Measurements from ENCODE around the gene CACNA1C. TPM values are rescaled to one million over a fixed set of nuclear protein-coding genes. Genes with fewer than 3 reads are reported as not detected.

CACNA1C gene
- total RNA-seq, 1 experiment from 2014 or later: 1.1 TPM

GRCh38 chr12:2616763-2617162 lies 564.0 kb downstream of the CACNA1C start:
- Histone ChIP-seq H3K4me2 (ENCODE audit: insufficient read depth, insufficient read length, low read length) (no peak overlapping the region), H2BK15ac (ENCODE audit: low read depth, low read length) (no peak overlapping the region), H2AK5ac (ENCODE audit: insufficient read length, low read length) (no peak overlapping the region), H2BK120ac (ENCODE audit: low read depth, low read length, poor library complexity, severe bottlenecking) (no peak overlapping the region), H3K27ac (ENCODE audit: insufficient read length, low read depth, low read length) (no peak overlapping the region), H3K23ac (ENCODE audit: insufficient read length, low read depth, low read length) (no peak overlapping the region), H3T11ph (ENCODE audit: low read length) (no peak overlapping the region), H4K8ac (replicated peaks; ENCODE audit: insufficient read length, low read depth, low read length) (no peak overlapping the region), H3K27me3 (ENCODE audit: insufficient read depth, low read length) (no peaks in the 10 kb centered on the region), H3K79me2 (ENCODE audit: insufficient read depth, low read length) (no peaks in the 10 kb centered on the region), H3K18ac (ENCODE audit: insufficient read length, low read depth, low read length) (no peak overlapping the region), H4K20me1 (ENCODE audit: control insufficient read depth, insufficient read depth, insufficient read length) (no peaks in the 10 kb centered on the region), H3K79me1 (ENCODE audit: insufficient read depth, low read depth, low read length, poor library complexity, severe bottlenecking) (no peaks in the 10 kb centered on the region), H3K14ac (ENCODE audit: insufficient read depth, low read length) (no peak overlapping the region; the same call in 1 of the 2 replicates), H3K4me1 (ENCODE audit: insufficient read depth, low read length) (no peaks in the 10 kb centered on the region), H3K9ac (ENCODE audit: extremely low read depth, insufficient read length, low read length) (no peak overlapping the region), H3K23me2 (ENCODE audit: insufficient read length, low read depth, low read length, poor library complexity, severe bottlenecking) (no peaks in the 10 kb centered on the region), H2BK5ac (ENCODE audit: insufficient read length, low read length) (no peak overlapping the region), H4K5ac (ENCODE audit: insufficient read length, low read depth, low read length) (no peak overlapping the region), H3K4ac (ENCODE audit: low read depth, low read length) (no peak overlapping the region), H3K9me3 (ENCODE audit: control insufficient read depth, low read depth, low read length) (no peaks in the 10 kb centered on the region), H4K91ac (ENCODE audit: insufficient read length, low read depth, low read length) (no peak overlapping the region), H2BK12ac (ENCODE audit: insufficient read length, low read depth, low read length) (no peak overlapping the region), H3K56ac (ENCODE audit: insufficient read length, low read depth, low read length) (no peak overlapping the region), H2AFZ (ENCODE audit: low read length) (no peak overlapping the region), H2BK20ac (ENCODE audit: low read depth, low read length, poor library complexity, severe bottlenecking) (no peak overlapping the region)
- peaks cover 0 to 2% (median 0%) of the 10 kb centered on the region in 3 experiments; a peak in 1 of 7 replicates for H3K36me3 Mint-ChIP-seq (ENCODE audit: insufficient read depth in 1 of 3, low read depth in 3 of 3)
- peaks cover 9% of the 10 kb centered on the region for H3K27me3 Mint-ChIP-seq (ENCODE audit: low read depth)
- no peak overlapping the region for H3K4me3 Mint-ChIP-seq
- no peak overlapping the region for H3K27ac Mint-ChIP-seq
- WGBS (ENCODE audit: extremely low coverage, insufficient read length, low lambda C conversion rate): no CpG with 5 or more reads among the region's 10 CpGs
- peaks cover 13 to 16% of the 10 kb centered on the region in 2 experiments; a peak in 3 of 4 replicates for H3K4me1 Mint-ChIP-seq
- no peaks in the 10 kb centered on the region for H3K9me3 Mint-ChIP-seq
- DNase-seq: no peak
- no peak for TF ChIP-seq CTCF (conservative IDR thresholded peaks at IDR 0.05)

Measured in H9 (cell line).